ENCODE results near the gene CDK13. TPM values are rescaled to one million over a fixed set of nuclear protein-coding genes. Genes with fewer than 3 reads are reported as not detected.

CDK13 gene
- total and polyA plus RNA-seq, 9 of the 15 experiments (the other 6 are each of a cell fraction or from before 2014, with no cell fraction given) = 9.8 to 46.1 (median 32.4) TPM

DNA sequence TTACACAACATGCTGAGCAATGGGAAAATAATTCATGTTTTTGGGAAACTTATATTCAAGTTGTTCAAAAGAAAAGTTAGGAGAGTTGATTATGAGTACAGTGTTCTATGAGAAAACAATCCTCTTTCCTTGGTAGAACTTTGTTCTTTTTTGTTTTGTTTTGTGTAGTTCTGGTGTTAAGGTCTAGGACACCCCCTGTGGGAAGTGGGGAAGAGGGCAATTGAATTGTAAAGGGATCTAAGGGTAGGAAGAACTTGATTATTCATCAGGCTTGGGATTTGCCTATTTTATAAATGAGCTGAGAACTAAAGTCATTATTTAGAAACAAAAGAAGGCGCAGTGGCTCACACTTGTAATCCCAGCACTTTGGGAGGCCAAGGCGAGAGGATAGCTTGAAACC, 25.9 kb upstream of the CDK13 start:
- peaks cover 3 to 11% of the 10 kb centered on the region in 2 experiments; a peak in 3 of 5 replicates for H3K27me3 ChIP-seq (ENCODE audit: control insufficient read depth in 2 of 2, insufficient read depth in 2 of 2, low read length in 2 of 2)
- H4K20me1 ChIP-seq (replicated peaks; ENCODE audit: control insufficient read depth, insufficient read depth, low read length) = no peaks in the 10 kb centered on the region
- no peaks in the 10 kb centered on the region for H3K36me3 ChIP-seq (ENCODE audit: control insufficient read depth, insufficient read depth, low read length)
- in situ Hi-C loops (cut with MboI) = no loop called here
- 13% methylated on average over 2 of the region's 2 CpGs for whole genome bisulfite sequencing (ENCODE audit: insufficient coverage, low coverage, missing lambda C conversion rate)
- no peaks in the 10 kb centered on the region for H3K9me1 ChIP-seq (ENCODE audit: control insufficient read depth, insufficient read depth, low read length)
- no peak for TF ChIP-seq SMAD3 (CRISPR knock-in tag; conservative IDR thresholded peaks at IDR 0.05)
- no peak for TF ChIP-seq MECOM (CRISPR knock-in tag; IDR thresholded peaks at IDR 0.05)
- TF ChIP-seq SREBF1 (IDR thresholded peaks at IDR 0.05; ENCODE audit: borderline replicate concordance, low read depth, low read length) = no peak
- no peak for TF ChIP-seq ZBTB11 (CRISPR knock-in tag; IDR thresholded peaks at IDR 0.05)
- TF ChIP-seq POLR2H (tag; IDR thresholded peaks at IDR 0.05; ENCODE audit: low read depth) = no peak
- TF ChIP-seq ZC3H8 (IDR thresholded peaks at IDR 0.05) = no peak
- no peak for TF ChIP-seq NFATC3 (IDR thresholded peaks at IDR 0.05)
- no peak for TF ChIP-seq SREBF2 (CRISPR knock-in tag; IDR thresholded peaks at IDR 0.05)
- BruUV-seq (replicated peaks) = no TSS peak
- H3K79me2 ChIP-seq (ENCODE audit: control insufficient read depth, insufficient read depth, low read length) = no peaks in the 10 kb centered on the region
- DNase-seq (ENCODE audit: extremely low read depth in 1 of 4, low spot score in 3 of 4) = no peak
- H3K4me2 ChIP-seq (ENCODE audit: insufficient read depth, low read length) = no peak overlapping the region
- ATAC-seq = no peak
- CTCF ChIA-PET (ENCODE audit: low intra/inter-chr PET ratio) = no interaction called here
- intact Hi-C loops (cut with micrococcal nuclease) = no loop called here
- H3K4me3 ChIP-seq = no peak overlapping the region
- POLR2A ChIA-PET = interaction anchor here (1.9 kb wide), 2 partner anchors 11 to 24 kb away, joined by 4 to 5 read pairs; no protein-coding TSS in a partner anchor
- FAIRE-seq = no peak
- H3K4me1 ChIP-seq (replicated peaks in 1 of 2; ENCODE audit: control insufficient read depth in 2 of 2, insufficient read depth in 2 of 2, low read length in 2 of 2) = no peaks in the 10 kb centered on the region; a peak in 1 of 5 replicates
- no peaks in the 10 kb centered on the region for H3K9me3 ChIP-seq (replicated peaks; ENCODE audit: control insufficient read depth, insufficient read depth, low read depth, low read length)
- no peak overlapping the region for H3K9ac ChIP-seq (ENCODE audit: insufficient read depth in 1 of 2, low read depth in 2 of 2, low read length in 2 of 2)
- no peak overlapping the region for H3K27ac ChIP-seq (ENCODE audit: extremely low read depth, low read depth, low read length)
- no peak overlapping the region for H2AFZ ChIP-seq (ENCODE audit: low read depth, low read length)
